SK-N-SH (cell line): ENCODE data around the gene OSBPL8.

ENCODE experiments used
- CTCF ChIP-seq: fragments of 200-600 bp; sonication (generic); IDR thresholded peaks from 2 replicates; pipeline ENCODE4 v1.6.1; 2017; ENCODE audit warnings: antibody characterized with exemption, mild to moderate bottlenecking, moderate library complexity
- EP300 ChIP-seq, 2 experiments: IDR thresholded peaks; 2 replicates each; pipeline versions ENCODE4 v1.4.0 to v1.6.1; 2012; ENCODE audit warnings: borderline replicate concordance in 1 of 2, low read depth in 1 of 2, low read length in 1 of 2
- GABPA ChIP-seq: IDR thresholded peaks from 2 replicates; pipeline ENCODE4 v1.4.0; 2012; ENCODE audit warnings: low read depth, mild to moderate bottlenecking
- POLR2AphosphoS5 ChIP-seq: IDR thresholded peaks from 2 replicates; pipeline ENCODE4 v1.6.1; 2012; ENCODE audit warnings: low read depth, low read length

GRCh38 chr12:76311796-76312195, 247.8 kb downstream of the OSBPL8 start:
- TF ChIP-seq CTCF (no peak), GABPA (no peak), EP300 (IDR thresholded peaks at IDR 0.05; ENCODE audit: borderline replicate concordance in 1 of 2, low read depth in 1 of 2, low read length in 1 of 2) (no peak), POLR2AphosphoS5 (no peak)
